IMR-90 (cell line): ENCODE results near the gene CACNA1I. TPM values are rescaled to one million over a fixed set of nuclear protein-coding genes. Genes with fewer than 3 reads are reported as not detected.
A peak's percentile ranks its signal among the peaks of the same experiment; 100 is the strongest.

Source experiments
- ATAC-seq: fragments of 200-7000 bp; cut with Tn5 transposase; 2 replicates; pipeline ENCODE4 v1.9.1; 2020; ENCODE audit warnings: low read depth, mild to moderate bottlenecking, moderate library complexity
- BruUV-seq: library from RNA; stranded (reverse); fragments of 400-500 nt; replicated peaks from 2 replicates; lab custom pipeline; 2021; lab: Mats Ljungman, UMichigan
- CTCF ChIA-PET: fragments of 300-600 bp; formaldehyde crosslinking; extraction: SDS; loops from one replicate; lab custom pipeline; 2021; ENCODE audit warnings: antibody characterized with exemption; lab: Yijun Ruan, JAX
- POLR2A ChIA-PET: fragments of 300-600 bp; sonication (Branson Sonifier 250); formaldehyde crosslinking; loops from one replicate; lab custom pipeline; 2022; ENCODE audit warnings: antibody characterized with exemption; ENCODE audit not compliant: unreplicated experiment; lab: Charles Lee
- DNase-seq: peaks from one replicate; pipeline ENCODE4 v3.0.0; 2013
- H2AFZ ChIP-seq: replicated peaks from 2 replicates; pipeline ENCODE3; 2013; ENCODE audit warnings: low read length, mild to moderate bottlenecking; ENCODE audit not compliant: poor library complexity
- H2AK5ac ChIP-seq: 2 replicates; pipeline ENCODE4 v1.6.1; 2013; ENCODE audit warnings: low read depth, low read length, inconsistent platforms
- H2AK9ac ChIP-seq: replicated peaks from 2 replicates; pipeline ENCODE3; 2013; ENCODE audit warnings: mild to moderate bottlenecking, low read depth, low read length, moderate library complexity; ENCODE audit not compliant: poor library complexity
- H2BK120ac ChIP-seq: 2 replicates; pipeline ENCODE4 v1.6.1; 2013; ENCODE audit warnings: low read depth, low read length, inconsistent platforms
- H2BK15ac ChIP-seq: 3 replicates; pipeline ENCODE4 v1.6.1; 2013; ENCODE audit warnings: low read depth, low read length, inconsistent platforms
- H2BK20ac ChIP-seq: 2 replicates; pipeline ENCODE4 v1.6.1; 2013; ENCODE audit warnings: low read depth, mild to moderate bottlenecking, inconsistent platforms, low read length, moderate library complexity
- H2BK5ac ChIP-seq: 2 replicates; pipeline ENCODE4 v1.6.1; 2013; ENCODE audit warnings: mild to moderate bottlenecking, low read depth, low read length, inconsistent platforms; ENCODE audit not compliant: poor library complexity, severe bottlenecking
- H3K14ac ChIP-seq: replicated peaks from 2 replicates; pipeline ENCODE4 v1.6.1; 2013; ENCODE audit warnings: low read depth, low read length, inconsistent platforms
- H3K18ac ChIP-seq: 2 replicates; pipeline ENCODE4 v1.6.1; 2013; ENCODE audit warnings: low read depth, low read length, control low read depth
- H3K23ac ChIP-seq: 2 replicates; pipeline ENCODE4 v1.6.1; 2013; ENCODE audit warnings: low read depth, low read length, inconsistent platforms
- H3K27ac ChIP-seq: 2 replicates; pipeline ENCODE4 v1.5.1; 2013; ENCODE audit warnings: mild to moderate bottlenecking, control low read depth, low read length; ENCODE audit not compliant: insufficient read depth
- H3K27me3 ChIP-seq: 2 replicates; pipeline ENCODE4 v1.6.1; 2013; ENCODE audit warnings: low read length; ENCODE audit not compliant: control insufficient read depth, insufficient read depth
- H3K36me3 ChIP-seq: 2 replicates; pipeline ENCODE4 v1.6.1; 2013; ENCODE audit warnings: low read length, mixed read lengths; ENCODE audit not compliant: control insufficient read depth, insufficient read depth
- H3K4ac ChIP-seq: 2 replicates; pipeline ENCODE4 v1.6.1; 2013; ENCODE audit warnings: low read depth, low read length, inconsistent platforms
- H3K4me1 ChIP-seq: 2 replicates; pipeline ENCODE4 v1.6.1; 2013; ENCODE audit warnings: low read length, mixed read lengths; ENCODE audit not compliant: control insufficient read depth, insufficient read depth
- H3K4me2 ChIP-seq: 2 replicates; pipeline ENCODE4 v1.6.1; 2013; ENCODE audit warnings: low read depth, mild to moderate bottlenecking, control low read depth, low read length, moderate library complexity
- H3K4me3 ChIP-seq: 2 replicates; pipeline ENCODE4 v1.5.1; 2013; ENCODE audit warnings: low read depth, mild to moderate bottlenecking, control low read depth, low read length, moderate library complexity; ENCODE audit not compliant: insufficient read depth
- H3K56ac ChIP-seq: 2 replicates; pipeline ENCODE4 v1.6.1; 2013; ENCODE audit warnings: low read length, inconsistent platforms; ENCODE audit not compliant: insufficient read depth; ENCODE audit errors: extremely low read depth
- H3K79me1 ChIP-seq, 2 experiments: 2 replicates each; pipeline ENCODE4 v1.6.1; 2013; ENCODE audit warnings: low read length in 2 of 2, inconsistent platforms in 1 of 2, low read depth in 1 of 2
- H3K9ac ChIP-seq: 2 replicates; pipeline ENCODE4 v1.6.1; 2013; ENCODE audit warnings: low read depth, low read length, control low read depth
- H3K9me1 ChIP-seq: 2 replicates; pipeline ENCODE4 v1.6.1; 2013; ENCODE audit warnings: low read length, inconsistent platforms; ENCODE audit not compliant: insufficient read depth
- H3K9me3 ChIP-seq: 2 replicates; pipeline ENCODE4 v1.6.1; 2013; ENCODE audit warnings: low read length; ENCODE audit not compliant: control insufficient read depth, insufficient read depth
- H4K20me1 ChIP-seq: 2 replicates; pipeline ENCODE4 v1.6.1; 2013; ENCODE audit warnings: low read length, inconsistent platforms; ENCODE audit not compliant: insufficient read depth
- H4K5ac ChIP-seq: 2 replicates; pipeline ENCODE4 v1.6.1; 2013; ENCODE audit warnings: mild to moderate bottlenecking, low read depth, low read length, control low read depth
- H4K8ac ChIP-seq, 2 experiments: 2 replicates each; pipeline ENCODE4 v1.6.1; 2013; ENCODE audit warnings: low read depth in 2 of 2, low read length in 2 of 2, control low read depth in 1 of 2, inconsistent platforms in 1 of 2
- H4K91ac ChIP-seq: 2 replicates; pipeline ENCODE4 v1.6.1; 2013; ENCODE audit warnings: low read depth, low read length, inconsistent platforms; ENCODE audit not compliant: insufficient read depth
- CTCF ChIP-seq: conservative IDR thresholded peaks from 2 replicates; pipeline ENCODE4 v1.5.1; 2012; ENCODE audit warnings: mild to moderate bottlenecking, low read depth, low read length, improper control_type of control experiment
- MXI1 ChIP-seq: IDR thresholded peaks from 2 replicates; pipeline ENCODE4 v1.6.1; 2012; ENCODE audit warnings: low read depth, mild to moderate bottlenecking, low read length, moderate library complexity, borderline replicate concordance
- RCOR1 ChIP-seq: IDR thresholded peaks from 2 replicates; pipeline ENCODE4 v1.6.1; 2012; ENCODE audit warnings: mild to moderate bottlenecking, low read length, improper control_type of control experiment; ENCODE audit not compliant: insufficient replicate concordance
- RFX5 ChIP-seq: IDR thresholded peaks from 2 replicates; pipeline ENCODE4 v1.8.0; 2012; ENCODE audit warnings: low read depth, mild to moderate bottlenecking, low read length, moderate library complexity
- SMC3 ChIP-seq: fragments of 150-350 bp; IDR thresholded peaks from 2 replicates; pipeline ENCODE4 v1.6.1; 2016; ENCODE audit warnings: low read depth, mild to moderate bottlenecking, antibody characterized with exemption, low read length, moderate library complexity
- USF2 ChIP-seq: fragments of 150-350 bp; IDR thresholded peaks from 2 replicates; pipeline ENCODE4 v1.6.1; 2017; ENCODE audit warnings: mild to moderate bottlenecking, antibody characterized with exemption, low read length, low read depth
- WGBS, 2 experiments: methylation state at CpG; one replicate each; pipeline versions ENCODE4 v1.1.5 to v1.1.7; 2013; ENCODE audit warnings: missing lambda C conversion rate in 2 of 2; ENCODE audit not compliant: insufficient read length in 1 of 2; ENCODE audit errors: extremely low coverage in 2 of 2; 5-methylcytosine and 5-hydroxymethylcytosine counted together
- dilution Hi-C: fragments of 300-500 bp; cut with HindIII; formaldehyde crosslinking; loops from one replicate; pipeline ENCODE4 v1.14.3; 2018; ENCODE audit warnings: low sequenced_read_pairs; ENCODE audit not compliant: unreplicated experiment
- in situ Hi-C: fragments of 300-500 bp; cut with MboI; formaldehyde crosslinking; loops from 3 replicates; pipeline ENCODE4 v1.14.3; 2019; ENCODE audit warnings: low sequenced_read_pairs, inconsistent platforms, mixed read lengths
- intact Hi-C: fragments of 100-400 bp; cut with micrococcal nuclease; formaldehyde crosslinking; loops from 2 replicates; pipeline ENCODE4 v1.10.0; 2022
- polyA plus RNA-seq, 3 experiments: library from polyadenylated mRNA; depleted of rRNA; stranded (reverse); fragments of >200 nt; gene quantifications; 2 replicates each; pipeline ENCODE4 v1.2.3, GENCODE V29; 2012; ENCODE audit warnings: low replicate concordance in 1 of 3
- total RNA-seq: library from RNA; depleted of rRNA; stranded (reverse); fragments of >200 nt; gene quantifications from 2 replicates; pipeline ENCODE4 v1.2.3, GENCODE V29; 2012

The CACNA1I gene
- total and polyA plus RNA-seq, 2 of the 4 experiments (the other 2 are of a cell fraction) = under 0.01 to 0.02 TPM

GRCh38 chr22:39635719-39636118 is 65.2 kb downstream of the CACNA1I start:
- ATAC-seq (no peak), DNase-seq (peak; percentile 3)
- Histone ChIP-seq H3K79me1 (no peaks in the 10 kb centered on the region), H2BK15ac (peak overlapping the region; percentile 71; the same call in 1 of the 3 replicates), H3K4me2 (no peak overlapping the region), H2AFZ (peak overlapping the region; percentile 33), H3K4ac (no peak overlapping the region; the same call in 1 of the 2 replicates), H2BK5ac (no peak overlapping the region), H3K9me1 (peaks cover 12% of the 10 kb centered on the region), H3K18ac (no peak overlapping the region), H3K56ac (no peak overlapping the region), H3K4me3 (no peak overlapping the region), H3K27ac (no peak overlapping the region), H4K5ac (no peak overlapping the region), H3K23ac (no peak overlapping the region), H2BK20ac (peak overlapping the region; percentile 36; the same call in 1 of the 2 replicates), H3K4me1 (peaks cover 20% of the 10 kb centered on the region), H4K91ac (peak overlapping the region; percentile 66; the same call in 1 of the 2 replicates), H4K8ac (no peak overlapping the region), H3K27me3 (peaks cover 5% of the 10 kb centered on the region; the same call in 1 of the 2 replicates), H2AK9ac (peak overlapping the region; percentile 29), H3K14ac (no peak overlapping the region; the same call in 1 of the 2 replicates), H3K9me3 (no peaks in the 10 kb centered on the region), H2AK5ac (peak overlapping the region; percentile 65; the same call in 1 of the 2 replicates), H3K9ac (no peak overlapping the region), H2BK120ac (0 out of 2 replicates have a peak overlapping the region, but pooled peaks have one; percentile 32), H3K36me3 (no peaks in the 10 kb centered on the region), H4K20me1 (no peaks in the 10 kb centered on the region)
- TF ChIP-seq SMC3 (no peak), CTCF (no peak), RFX5 (no peak), USF2 (no peak), MXI1 (no peak), RCOR1 (no peak)
- POLR2A ChIA-PET = no interaction called here
- in situ Hi-C loops = no loop called here
- dilution Hi-C loops = no loop called here
- CTCF ChIA-PET = no interaction called here
- BruUV-seq = no TSS peak
- WGBS, 2 experiments = no CpG with 5 or more reads among the region's 6 CpGs
- intact Hi-C loops = no loop called here
